Neural cell (in vitro differentiated cells): ENCODE measurements around the gene KIRREL3.

Experiments
- CTCF ChIP-seq: fragments of 450-650 bp; IDR thresholded peaks from 2 replicates; pipeline ENCODE4 v1.5.1; 2014; ENCODE audit warnings: antibody characterized with exemption, mild to moderate bottlenecking, moderate library complexity; ENCODE audit not compliant: poor library complexity, severe bottlenecking
- EP300 ChIP-seq: fragments of 450-650 bp; conservative IDR thresholded peaks from 2 replicates; pipeline ENCODE4 v1.6.1; 2014; ENCODE audit warnings: antibody characterized with exemption, mild to moderate bottlenecking, moderate library complexity; ENCODE audit not compliant: poor library complexity, severe bottlenecking
- EZH2 ChIP-seq: fragments of 200-600, 300-800 bp; shearing (Covaris generic), sonication (generic); IDR thresholded peaks from 2 replicates; pipeline ENCODE4 v1.6.1; 2014; ENCODE audit warnings: antibody characterized with exemption, low read length, borderline replicate concordance, mild to moderate bottlenecking; ENCODE audit not compliant: insufficient read depth, poor library complexity, severe bottlenecking
- POLR2AphosphoS5 ChIP-seq: IDR thresholded peaks from 2 replicates; pipeline ENCODE4 v1.6.1; 2012
- RAD21 ChIP-seq: fragments of 450-650 bp; conservative IDR thresholded peaks from 2 replicates; pipeline ENCODE4 v1.6.1; 2014; ENCODE audit warnings: antibody characterized with exemption, mild to moderate bottlenecking, moderate library complexity
- REST ChIP-seq: IDR thresholded peaks from 2 replicates; pipeline ENCODE4 v1.6.1; 2012; ENCODE audit warnings: borderline replicate concordance
- SMC3 ChIP-seq: fragments of 450-650 bp; conservative IDR thresholded peaks from 2 replicates; pipeline ENCODE4 v1.6.1; 2014; ENCODE audit warnings: antibody characterized with exemption, mild to moderate bottlenecking, moderate library complexity; ENCODE audit not compliant: poor library complexity
- TAF1 ChIP-seq: IDR thresholded peaks from 2 replicates; pipeline ENCODE4 v1.6.1; 2012; ENCODE audit warnings: low read depth

DNA sequence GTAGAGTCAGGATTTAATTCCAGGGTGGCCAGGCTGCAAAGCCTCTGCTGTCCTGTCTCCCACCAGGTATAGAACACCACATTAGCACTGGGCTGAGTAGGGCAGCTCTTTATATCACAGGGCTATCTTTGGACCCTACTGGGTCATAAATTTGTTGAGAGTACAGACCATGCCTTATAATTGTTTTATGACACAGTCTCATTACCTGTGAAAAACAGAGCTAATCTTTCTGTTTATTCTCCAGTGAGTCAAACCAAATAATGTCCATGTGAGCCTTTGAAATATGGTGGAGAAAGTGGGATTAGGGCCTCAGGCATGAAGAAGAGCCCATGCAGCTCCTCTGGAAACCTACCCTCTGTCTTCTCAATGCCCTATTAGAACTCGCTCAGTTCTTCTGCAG, 49.6 kb upstream of the KIRREL3 start:
- TF ChIP-seq REST, result no peak
- no peak for TF ChIP-seq CTCF
- no peak for TF ChIP-seq SMC3
- no peak for TF ChIP-seq RAD21
- no peak for TF ChIP-seq EZH2
- no peak for TF ChIP-seq EP300
- no peak for TF ChIP-seq TAF1
- TF ChIP-seq POLR2AphosphoS5, result no peak
